ENCODE results near the gene CD37.

Gene CD37

GRCh38 chr19:49338023-49338677 is 2.9 kb downstream of the CD37 start:
- Histone ChIP-seq H3K27ac (ENCODE audit: low read length) (peak overlapping the region; percentile 99), H3K36me3 (replicated peaks; ENCODE audit: low read depth, low read length) (peaks cover 64% of the 10 kb centered on the region), H3K4me3 (ENCODE audit: low read length) (peak overlapping the region; percentile 90), H2AFZ (ENCODE audit: low read depth, low read length) (no peak overlapping the region), H3K9ac (ENCODE audit: low read length) (peak overlapping the region; percentile 99), H3K4me2 (ENCODE audit: low read length) (peak overlapping the region; percentile 100), H3K27me3 (ENCODE audit: low read depth, low read length) (no peaks in the 10 kb centered on the region), H4K20me1 (ENCODE audit: insufficient read depth, low read length) (peaks cover 42% of the 10 kb centered on the region), H3K4me1 (ENCODE audit: low read length) (peaks cover 88% of the 10 kb centered on the region), H3K79me2 (ENCODE audit: low read length) (peaks cover 46% of the 10 kb centered on the region), H3K9me3 (ENCODE audit: insufficient read depth, low read length) (no peaks in the 10 kb centered on the region)
- no peak for TF ChIP-seq CTCF (IDR thresholded peaks at IDR 0.05; ENCODE audit: low read depth, low read length)
- TF ChIP-seq EZH2phosphoT487 (IDR thresholded peaks at IDR 0.05; ENCODE audit: low read depth), result no peak

GRCh38 chr19:49338691-49339300 is 3.6 kb downstream of the CD37 start:
- H3K27ac ChIP-seq (ENCODE audit: low read length), result peak overlapping the region; percentile 99
- H3K36me3 ChIP-seq (replicated peaks; ENCODE audit: low read depth, low read length), result peaks cover 64% of the 10 kb centered on the region
- H4K20me1 ChIP-seq (ENCODE audit: insufficient read depth, low read length), result peaks cover 42% of the 10 kb centered on the region
- peak overlapping the region; percentile 100 for H3K4me2 ChIP-seq (ENCODE audit: low read length)
- no peak overlapping the region for H2AFZ ChIP-seq (ENCODE audit: low read depth, low read length)
- peaks cover 46% of the 10 kb centered on the region for H3K79me2 ChIP-seq (ENCODE audit: low read length)
- peak overlapping the region; percentile 99 for H3K9ac ChIP-seq (ENCODE audit: low read length)
- no peaks in the 10 kb centered on the region for H3K9me3 ChIP-seq (ENCODE audit: insufficient read depth, low read length)
- no peak for TF ChIP-seq EZH2phosphoT487 (IDR thresholded peaks at IDR 0.05; ENCODE audit: low read depth)
- no peak for TF ChIP-seq CTCF (IDR thresholded peaks at IDR 0.05; ENCODE audit: low read depth, low read length)
- no peaks in the 10 kb centered on the region for H3K27me3 ChIP-seq (ENCODE audit: low read depth, low read length)
- H3K4me3 ChIP-seq (ENCODE audit: low read length), result peak overlapping the region; percentile 90
- H3K4me1 ChIP-seq (ENCODE audit: low read length), result peaks cover 83% of the 10 kb centered on the region

- peak overlapping the region; percentile 100 for H3K4me2 ChIP-seq (ENCODE audit: low read length)
- peak overlapping the region; percentile 28; the same call in 1 of the 2 replicates for H3K9ac ChIP-seq (ENCODE audit: low read length)
- peaks cover 42% of the 10 kb centered on the region for H4K20me1 ChIP-seq (ENCODE audit: insufficient read depth, low read length)
- peaks cover 78% of the 10 kb centered on the region for H3K4me1 ChIP-seq (ENCODE audit: low read length)
- H3K36me3 ChIP-seq (replicated peaks; ENCODE audit: low read depth, low read length), result peaks cover 64% of the 10 kb centered on the region
- H3K9me3 ChIP-seq (ENCODE audit: insufficient read depth, low read length), result no peaks in the 10 kb centered on the region
- no peak overlapping the region for H2AFZ ChIP-seq (ENCODE audit: low read depth, low read length)
- no peaks in the 10 kb centered on the region for H3K27me3 ChIP-seq (ENCODE audit: low read depth, low read length)
- peaks cover 42% of the 10 kb centered on the region for H3K79me2 ChIP-seq (ENCODE audit: low read length)
- H3K27ac ChIP-seq (ENCODE audit: low read length), result peak overlapping the region; percentile 99
- H3K4me3 ChIP-seq (ENCODE audit: low read length), result peak overlapping the region; percentile 90
- TF ChIP-seq CTCF (IDR thresholded peaks at IDR 0.05; ENCODE audit: low read depth, low read length) (no peak), EZH2phosphoT487 (IDR thresholded peaks at IDR 0.05; ENCODE audit: low read depth) (no peak)
Measured at GRCh38 chr19:49339301-49340068, 4.3 kb downstream of the CD37 start.

Data from OCI-LY3 (cell line).